AG09319 (cell line): Measurements from ENCODE around the gene SULT1C2.

Source experiments
- DNase-seq: peaks from one replicate; pipeline ENCODE4 v3.0.0-alpha.2; 2010; ENCODE audit warnings: low read depth; ENCODE audit errors: extremely low read depth
- CTCF ChIP-seq: IDR thresholded peaks from 2 replicates; pipeline ENCODE4 v1.5.1; 2011; ENCODE audit warnings: low read depth, mild to moderate bottlenecking, inconsistent platforms, low read length, moderate library complexity

Gene SULT1C2

DNA sequence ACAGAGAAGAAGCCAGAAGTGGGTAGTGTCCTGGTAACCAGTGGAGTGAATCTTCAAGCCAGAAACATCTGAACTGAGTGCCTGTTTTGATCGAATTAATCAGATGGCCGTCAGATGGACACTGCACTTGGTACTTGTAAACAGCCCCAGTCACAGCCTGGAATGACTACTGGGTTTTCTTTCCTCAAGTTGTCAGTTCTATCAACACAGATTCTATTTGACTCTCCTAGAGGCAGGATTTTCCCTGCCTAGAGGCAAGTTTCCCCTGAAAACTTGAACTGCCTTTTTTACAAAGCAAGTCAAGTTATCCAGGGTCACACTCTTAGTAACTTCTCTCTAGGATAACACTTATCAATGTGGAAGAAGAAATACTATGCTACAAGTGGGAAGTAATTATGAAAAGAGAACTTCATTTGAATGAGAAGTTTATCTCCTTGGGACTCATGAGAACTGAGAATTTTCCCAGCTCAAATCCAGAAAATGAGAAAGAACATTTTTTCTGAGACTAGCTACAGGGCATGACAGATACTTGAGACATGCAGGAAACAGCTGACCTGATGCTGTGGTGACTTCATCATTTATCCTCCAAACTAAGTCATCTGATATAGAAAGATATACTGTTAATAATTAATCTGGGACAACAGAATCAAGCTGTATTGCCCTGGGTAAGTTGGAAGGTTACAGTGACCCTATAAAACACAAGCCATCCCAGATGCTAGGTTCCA lies 36.0 kb downstream of the SULT1C2 start:
- no peak for DNase-seq
- no peak for TF ChIP-seq CTCF

- no peak for DNase-seq
- TF ChIP-seq CTCF, result no peak
Observed at GRCh38 chr2:108325756-108326155, 37.1 kb downstream of the SULT1C2 start.

DNA sequence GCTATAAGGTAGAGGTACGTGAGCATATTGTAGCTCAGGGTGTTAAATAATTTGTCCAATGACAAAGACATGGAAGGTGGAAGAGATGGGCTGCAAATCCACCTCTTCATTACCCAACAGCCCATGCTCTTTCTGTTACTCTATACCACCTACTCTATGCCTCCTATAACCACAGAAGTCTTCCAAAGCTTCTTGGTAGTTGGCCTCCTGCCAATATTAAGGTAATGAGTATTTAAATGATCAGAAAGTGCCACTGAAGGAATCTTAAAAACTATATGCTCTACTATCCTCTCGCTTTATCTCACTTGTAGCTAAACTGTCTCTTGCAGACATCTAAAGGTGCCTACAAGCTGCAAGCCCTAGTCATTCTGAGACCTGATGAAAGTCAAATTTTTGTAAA lies 41.1 kb downstream of the SULT1C2 start:
- TF ChIP-seq CTCF, result no peak
- no peak for DNase-seq

- DNase-seq, result no peak
- TF ChIP-seq CTCF, result no peak
Observed at GRCh38 chr2:108330979-108331378, 42.3 kb downstream of the SULT1C2 start.

DNA sequence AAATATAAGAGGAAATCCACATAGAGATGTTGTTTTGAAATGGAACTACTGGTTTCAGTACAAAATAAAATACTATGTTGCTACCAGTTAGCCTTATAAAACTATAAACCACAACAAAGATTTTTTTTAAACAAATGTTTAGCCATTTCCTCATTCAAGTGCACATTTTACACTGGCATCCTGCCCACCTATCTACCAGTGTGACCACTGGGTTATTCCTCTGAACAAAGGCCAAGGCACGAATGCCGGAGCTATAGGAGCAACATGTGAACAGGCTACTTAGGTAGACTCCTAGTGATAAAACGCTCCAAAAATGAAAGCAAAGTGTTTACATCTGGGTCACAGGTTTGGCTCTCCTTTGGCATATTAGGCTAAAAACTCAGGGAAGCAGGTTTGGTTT lies 57.3 kb downstream of the SULT1C2 start:
- no peak for TF ChIP-seq CTCF
- no peak for DNase-seq

GRCh38 chr2:108346827-108347226 lies 58.1 kb downstream of the SULT1C2 start:
- DNase-seq, result no peak
- TF ChIP-seq CTCF, result no peak

- no peak for DNase-seq
- TF ChIP-seq CTCF, result no peak
Observed at GRCh38 chr2:108347786-108348185, 59.1 kb downstream of the SULT1C2 start.
